NCI-H460 (cell line): ENCODE data around the gene STX10. TPM values are rescaled to one million over a fixed set of nuclear protein-coding genes. Genes with fewer than 3 reads are reported as not detected.

Experiments
- DNase-seq: peaks from one replicate; pipeline ENCODE4 v3.0.0-alpha.2; 2016; ENCODE audit warnings: low read depth; ENCODE audit errors: extremely low read depth
- total RNA-seq: library from RNA; depleted of rRNA; stranded (reverse); fragments of >200 nt; shearing (Covaris generic); gene quantifications from 2 replicates; pipeline ENCODE4 v1.2.3, GENCODE V29; 2014; rRNA removed

The STX10 gene
- total RNA-seq, 1 experiment from 2014 or later, result 49.9 TPM

GRCh38 chr19:13102416-13102665 is 47.8 kb downstream of the STX10 start:
- DNase-seq, result no peak

- no peak for DNase-seq
These were observed 48.4 kb downstream of the STX10 start for GRCh38 chr19:13101590-13102415.

DNA sequence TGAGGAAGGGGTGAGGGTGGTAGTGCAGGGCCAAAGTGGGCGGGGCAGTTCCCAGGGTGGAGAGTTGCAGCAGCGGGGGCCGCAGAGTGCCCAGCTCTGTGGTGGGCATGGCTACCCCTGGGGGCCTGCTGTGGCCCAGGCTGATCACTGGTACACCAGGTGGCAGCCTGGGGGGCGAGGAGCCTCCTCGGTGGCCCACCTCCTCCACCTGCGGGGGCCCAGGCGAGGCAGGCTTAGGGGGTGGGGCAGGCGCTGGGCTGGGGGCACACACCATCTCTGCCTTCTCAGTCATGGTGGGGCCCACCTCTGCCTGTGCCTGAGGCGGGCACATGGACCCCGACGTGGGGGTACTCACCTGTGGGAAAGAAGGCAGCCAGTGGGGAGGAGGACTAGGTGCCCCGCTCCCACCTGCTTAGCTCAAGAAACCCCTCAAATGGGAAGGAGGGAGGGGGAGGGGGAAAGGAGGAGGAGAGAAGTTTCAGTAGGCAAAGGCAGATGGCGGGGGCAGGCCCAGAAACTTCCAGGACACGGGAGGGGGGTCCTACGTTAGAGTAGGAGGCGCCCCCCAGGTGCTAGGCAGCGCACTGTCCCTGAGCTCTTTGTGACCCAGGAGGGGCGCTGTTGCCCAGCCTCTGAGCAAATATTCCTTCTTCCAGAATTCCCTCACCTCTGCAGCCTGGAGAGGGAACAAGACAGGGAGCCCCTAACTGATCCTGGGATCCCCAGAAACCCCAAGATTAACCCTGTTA is 49.2 kb downstream of the STX10 start:
- DNase-seq, result no peak

GRCh38 chr19:13100031-13100588 is 50.1 kb downstream of the STX10 start:
- no peak for DNase-seq

- DNase-seq, result no peak
These were observed 50.8 kb downstream of the STX10 start for GRCh38 chr19:13099073-13099999.

- no peak for DNase-seq
These were observed 51.7 kb downstream of the STX10 start for GRCh38 chr19:13098277-13099072.

DNA sequence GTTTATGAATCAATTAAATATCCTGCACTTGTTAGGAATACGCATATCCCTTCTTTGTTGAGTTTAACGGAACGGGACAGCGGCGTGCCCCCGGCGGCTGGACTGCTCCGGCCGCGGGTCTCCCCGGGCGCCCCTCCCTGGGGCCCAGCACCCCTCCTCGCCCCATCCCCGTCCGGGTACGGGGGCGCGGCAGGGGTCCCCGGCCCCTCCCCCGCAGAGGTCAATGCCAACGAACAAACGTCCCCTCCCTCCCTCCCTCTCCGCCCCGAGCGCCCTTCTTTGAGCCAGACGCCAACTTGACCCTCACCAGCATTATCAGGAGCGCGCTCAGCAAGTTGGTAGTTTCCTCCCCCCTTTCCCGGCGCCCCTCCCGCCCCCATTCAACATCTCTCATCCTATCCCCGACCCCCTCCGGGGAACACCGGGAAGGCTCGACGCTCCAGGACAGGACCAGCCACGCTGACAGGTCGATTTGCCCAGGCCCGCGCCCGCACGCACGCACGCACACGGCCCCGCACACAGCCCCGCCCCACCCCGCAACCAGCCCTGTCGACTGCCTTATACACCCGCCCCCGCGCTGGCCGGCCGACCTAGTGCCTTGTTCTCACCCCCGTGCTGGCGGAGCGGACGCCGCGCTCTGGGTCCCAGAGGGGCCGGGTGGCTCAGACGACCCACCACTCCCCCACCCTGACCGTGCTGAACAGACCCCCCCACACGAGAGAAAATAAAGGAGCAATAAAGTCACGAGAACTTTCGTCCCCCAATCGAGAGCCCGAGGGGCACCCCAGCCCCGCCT is 52.5 kb downstream of the STX10 start:
- DNase-seq, result no peak

GRCh38 chr19:13097033-13097462 is 53.1 kb downstream of the STX10 start:
- DNase-seq, result no peak

DNA sequence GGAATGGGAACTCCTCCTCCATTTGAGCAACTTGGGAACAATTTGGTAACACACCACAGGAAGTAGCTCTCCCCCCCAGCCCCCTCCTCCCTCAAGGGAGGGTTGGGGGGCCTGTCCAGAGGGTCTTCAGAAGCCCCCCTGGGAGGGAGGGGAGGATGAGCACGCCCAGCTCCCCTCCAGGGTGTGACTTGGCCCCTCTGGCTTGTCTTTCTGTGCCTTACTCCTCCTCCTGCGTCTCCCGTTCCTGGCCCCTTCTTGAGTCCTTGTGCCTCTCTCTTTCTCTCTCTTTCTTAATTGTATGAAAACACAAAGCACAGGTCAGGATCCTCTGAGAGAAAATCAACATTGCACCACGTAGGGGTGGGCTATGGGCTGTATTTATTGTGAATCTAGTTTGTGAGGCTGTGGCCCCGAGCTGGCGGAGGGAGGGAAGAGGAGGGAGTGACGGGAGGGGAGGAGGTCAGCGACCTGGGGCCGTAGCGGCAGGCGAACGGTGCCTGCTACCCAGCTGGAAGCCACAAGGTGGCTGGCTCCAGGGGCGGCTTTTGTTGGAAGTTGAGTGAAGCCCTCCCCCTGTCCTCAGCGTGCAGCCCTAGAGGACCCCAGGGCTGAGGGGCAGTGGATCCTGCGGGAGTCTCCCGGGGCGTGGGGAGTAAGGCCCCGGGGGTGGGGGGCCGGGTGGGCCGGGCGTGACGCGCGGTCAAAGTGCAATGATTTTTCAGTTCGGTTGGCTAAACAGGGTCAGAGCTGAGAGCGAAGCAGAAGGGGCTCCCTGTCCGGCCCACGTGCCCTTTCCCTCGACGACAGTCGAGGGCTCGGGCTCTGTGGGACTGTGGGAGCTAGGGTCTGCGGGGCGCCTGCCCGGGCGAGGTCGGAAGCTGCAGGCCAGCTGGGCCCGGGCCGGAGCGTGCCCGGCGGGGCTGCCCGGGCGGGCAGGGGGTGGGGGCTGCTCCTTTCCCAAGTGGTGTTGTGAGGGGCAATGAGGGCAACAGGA is 53.9 kb downstream of the STX10 start:
- no peak for DNase-seq

DNA sequence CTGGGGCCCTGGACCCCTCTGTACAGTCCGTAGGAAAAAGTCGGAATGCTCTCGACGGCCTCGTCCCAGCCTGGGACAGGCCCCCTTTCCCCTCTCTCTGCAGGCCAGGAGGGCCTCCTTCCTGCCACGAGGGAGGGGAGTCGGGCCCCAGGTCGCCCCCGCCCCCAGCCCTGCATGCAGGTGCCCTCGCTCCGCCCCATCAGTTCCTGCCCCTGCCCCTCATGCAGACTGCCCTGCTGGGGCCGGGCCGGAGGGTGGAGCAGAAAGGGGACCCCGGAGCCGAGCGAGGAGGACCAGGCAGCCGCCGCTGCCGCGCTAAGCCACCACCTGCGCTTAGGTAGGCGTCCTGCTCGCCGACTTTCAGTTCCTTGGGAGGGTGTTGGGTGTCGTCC is 54.8 kb downstream of the STX10 start:
- no peak for DNase-seq

- DNase-seq, result no peak
These were observed 55.3 kb downstream of the STX10 start for GRCh38 chr19:13094771-13095392.

DNA sequence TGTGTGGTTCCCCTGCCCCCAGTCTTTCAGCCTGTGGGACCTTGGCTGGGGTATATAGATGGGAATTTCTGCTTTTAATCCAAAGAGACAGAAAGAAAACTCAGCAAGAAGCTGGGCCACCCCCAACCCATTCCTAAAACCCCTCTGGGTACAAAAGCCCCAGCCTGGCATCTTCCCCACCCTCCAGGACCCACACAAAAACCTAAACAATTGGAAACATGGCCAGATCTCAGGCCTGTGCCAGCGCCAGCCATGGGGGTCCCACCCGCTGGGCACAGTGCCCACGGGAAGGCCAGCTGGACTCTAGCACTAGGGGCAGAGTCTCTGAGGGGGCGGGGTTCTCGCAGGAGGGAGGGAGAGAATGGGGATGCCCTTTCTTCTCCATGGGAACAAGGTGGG is 56.1 kb downstream of the STX10 start:
- DNase-seq, result no peak

Other genes with a start within 250 kb of the STX10 start
- 0.37 TPM in 1 of 2 replicates, not detected in the other for gene SYCE2, start 231.1 kb downstream of the STX10 start, total RNA-seq
- gene FARSA, start 216.7 kb downstream of the STX10 start, total RNA-seq, result 45.7 and 46.9 TPM in 2 replicates
- 378 and 410 TPM in 2 replicates for gene CALR, start 211.8 kb downstream of the STX10 start, total RNA-seq
- 165 and 189 TPM in 2 replicates for gene RAD23A, start 204.5 kb downstream of the STX10 start, total RNA-seq
- 24.7 and 27.4 TPM in 2 replicates for gene GADD45GIP1, start 193.2 kb downstream of the STX10 start, total RNA-seq
- not detected in 2 replicates for gene DAND5, start 180.8 kb downstream of the STX10 start, total RNA-seq
- gene NFIX, start 154.9 kb downstream of the STX10 start, total RNA-seq, result 5.2 and 8.2 TPM in 2 replicates
- gene LYL1, start 47.5 kb downstream of the STX10 start, total RNA-seq, result 1.4 and 2.7 TPM in 2 replicates
- 36.2 and 42.8 TPM in 2 replicates for gene TRMT1, start 33.6 kb downstream of the STX10 start, total RNA-seq
- 32.0 and 35.3 TPM in 2 replicates for gene NACC1, start 32.1 kb downstream of the STX10 start, total RNA-seq
- 35.3 and 43.7 TPM in 2 replicates for gene IER2, start within 50 bp of the STX10 start, total RNA-seq